PC-3 (cell line): ENCODE data around the gene DTD1. TPM values are rescaled to one million over a fixed set of nuclear protein-coding genes. Genes with fewer than 3 reads are reported as not detected.

ENCODE experiments used
- ATAC-seq: fragments of 200-7000 bp; cut with Tn5 transposase; 2 replicates; pipeline ENCODE4 v1.9.1; 2020; ENCODE audit warnings: mild to moderate bottlenecking, moderate library complexity
- BruUV-seq: library from RNA; stranded (reverse); fragments of 400-500 nt; replicated peaks from 2 replicates; lab custom pipeline; 2021; lab: Mats Ljungman, UMichigan
- CTCF ChIA-PET: fragments of 300-600 bp; sonication (Branson Sonifier 250); formaldehyde crosslinking; loops from one replicate; lab custom pipeline; 2022; ENCODE audit warnings: antibody characterized with exemption; lab: Charles Lee
- POLR2A ChIA-PET: fragments of 300-600 bp; sonication (Branson Sonifier 250); formaldehyde crosslinking; loops from one replicate; lab custom pipeline; 2022; ENCODE audit warnings: antibody characterized with exemption; ENCODE audit not compliant: unreplicated experiment; lab: Charles Lee
- DNase-seq: peaks from one replicate; pipeline ENCODE4 v3.0.0-alpha.2; 2015
- H2AFZ ChIP-seq: fragments of 300-600 bp; sonication (generic); 2 replicates; pipeline ENCODE4 v1.6.0; 2016; ENCODE audit warnings: antibody characterized with exemption, low read length
- H3F3A ChIP-seq: fragments of 300-600 bp; sonication (generic); one replicate; pipeline ENCODE4 v1.6.0; 2017; ENCODE audit warnings: antibody characterized with exemption, low read length, control low read depth, mild to moderate bottlenecking; ENCODE audit not compliant: unreplicated experiment
- H3K27ac ChIP-seq: fragments of 300-600 bp; sonication (generic); 2 replicates; pipeline ENCODE4 v1.5.1; 2016; ENCODE audit warnings: mild to moderate bottlenecking, low read length
- H3K27me3 ChIP-seq: fragments of 300-600 bp; sonication (generic); 2 replicates; pipeline ENCODE4 v1.6.1; 2016; ENCODE audit warnings: low read length, mixed read lengths
- H3K36me3 ChIP-seq: fragments of 300-600 bp; sonication (generic); 2 replicates; pipeline ENCODE4 v1.6.1; 2016; ENCODE audit warnings: low read depth, mixed run types, low read length, mixed read lengths
- H3K4me1 ChIP-seq: fragments of 300-600 bp; sonication (generic); 2 replicates; pipeline ENCODE4 v1.5.1; 2016; ENCODE audit warnings: low read length; ENCODE audit not compliant: insufficient read depth
- H3K4me2 ChIP-seq: fragments of 300-600 bp; sonication (generic); 2 replicates; pipeline ENCODE4 v1.6.0; 2016; ENCODE audit warnings: low read length
- H3K4me3 ChIP-seq: fragments of 300-600 bp; sonication (generic); 2 replicates; pipeline ENCODE4 v1.5.1; 2016; ENCODE audit warnings: mild to moderate bottlenecking, low read length, mixed read lengths
- H3K79me2 ChIP-seq: fragments of 300-600 bp; sonication (generic); 2 replicates; pipeline ENCODE4 v1.6.1; 2017; ENCODE audit warnings: low read length, mixed read lengths
- H3K9ac ChIP-seq: fragments of 300-600 bp; sonication (generic); 2 replicates; pipeline ENCODE4 v1.6.0; 2016; ENCODE audit warnings: mild to moderate bottlenecking, low read length
- H3K9me2 ChIP-seq: fragments of 300-600 bp; sonication (generic); replicated peaks from 2 replicates; pipeline ENCODE4 v1.6.1; 2016; ENCODE audit warnings: mixed run types, low read length, mixed read lengths
- H3K9me3 ChIP-seq: fragments of 300-600 bp; sonication (generic); 2 replicates; pipeline ENCODE4 v1.6.1; 2016; ENCODE audit warnings: low read length, mixed read lengths
- H4K20me1 ChIP-seq: fragments of 300-600 bp; sonication (generic); 2 replicates; pipeline ENCODE4 v1.6.1; 2016; ENCODE audit warnings: low read length, mixed read lengths
- CTCF ChIP-seq: fragments of 300-600 bp; sonication (generic); conservative IDR thresholded peaks from 2 replicates; pipeline ENCODE4 v1.5.1; 2017; ENCODE audit warnings: antibody characterized with exemption, low read depth, mild to moderate bottlenecking, low read length
- EZH2 ChIP-seq: fragments of 300-600 bp; sonication (generic); IDR thresholded peaks from one replicate; pipeline ENCODE4 v1.6.1; 2017; ENCODE audit warnings: antibody characterized with exemption, mild to moderate bottlenecking, low read length; ENCODE audit not compliant: unreplicated experiment
- EZH2phosphoT487 ChIP-seq: fragments of 300-600 bp; sonication (generic); IDR thresholded peaks from 2 replicates; pipeline ENCODE4 v1.6.1; 2018; ENCODE audit warnings: mild to moderate bottlenecking, antibody characterized with exemption, low read length, borderline replicate concordance
- intact Hi-C: fragments of 100-400 bp; cut with micrococcal nuclease; formaldehyde crosslinking; loops from 2 replicates; pipeline ENCODE4 v1.9.0; 2023
- total RNA-seq: library from RNA; depleted of rRNA; stranded (reverse); fragments of >200 nt; gene quantifications from 2 replicates; pipeline ENCODE4 v1.2.3, GENCODE V29; 2014

DTD1 gene
- total RNA-seq, 1 experiment from 2014 or later: 124 TPM

GRCh38 chr20:18672834-18673233 lies 85.0 kb downstream of the DTD1 start:
- no peaks in the 10 kb centered on the region for H4K20me1 ChIP-seq
- CTCF ChIA-PET: no interaction called here
- TF ChIP-seq CTCF: no peak
- TF ChIP-seq EZH2: no peak
- no peak for TF ChIP-seq EZH2phosphoT487
- no peaks in the 10 kb centered on the region for H3K4me1 ChIP-seq
- no peaks in the 10 kb centered on the region for H3F3A ChIP-seq
- BruUV-seq: no TSS peak
- no peaks in the 10 kb centered on the region for H3K27me3 ChIP-seq
- intact Hi-C loops: no loop called here
- no peaks in the 10 kb centered on the region for H3K79me2 ChIP-seq
- ATAC-seq (no peak), DNase-seq (no peak)
- no peaks in the 10 kb centered on the region for H3K36me3 ChIP-seq
- H2AFZ ChIP-seq: no peak overlapping the region
- H3K9me2 ChIP-seq: no peaks in the 10 kb centered on the region
- H3K9me3 ChIP-seq: no peaks in the 10 kb centered on the region
- H3K4me3 ChIP-seq: no peak overlapping the region
- no peak overlapping the region for H3K9ac ChIP-seq
- no peak overlapping the region for H3K27ac ChIP-seq
- POLR2A ChIA-PET: no interaction called here
- no peak overlapping the region for H3K4me2 ChIP-seq

DNA sequence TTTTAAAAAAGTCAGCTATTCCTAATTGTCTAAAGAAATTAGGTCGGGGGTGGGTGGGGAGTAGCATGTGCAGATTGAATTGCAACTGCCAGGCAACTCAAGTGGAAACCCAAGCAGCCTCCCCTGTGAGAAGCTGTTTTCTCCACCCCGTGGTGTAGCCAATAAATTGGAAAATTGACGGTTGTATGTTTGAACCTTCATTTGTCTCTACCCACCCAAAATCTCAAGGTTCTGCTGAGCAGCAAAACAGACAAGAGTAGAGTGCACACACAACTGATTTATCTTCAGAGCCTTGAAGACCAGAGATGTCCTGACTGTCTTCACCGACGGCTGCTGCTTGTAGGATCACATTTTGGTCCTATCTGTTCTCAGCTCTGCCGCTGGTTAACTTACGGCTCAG lies 88.5 kb downstream of the DTD1 start:
- no peak overlapping the region for H3K27ac ChIP-seq
- no peak overlapping the region for H2AFZ ChIP-seq
- no peaks in the 10 kb centered on the region for H3K9me3 ChIP-seq
- no peaks in the 10 kb centered on the region for H3K4me1 ChIP-seq
- H3F3A ChIP-seq: no peaks in the 10 kb centered on the region
- ChIA-PET POLR2A (no interaction called here), CTCF (no interaction called here)
- DNase-seq (no peak), ATAC-seq (no peak)
- H3K36me3 ChIP-seq: no peaks in the 10 kb centered on the region
- H3K4me2 ChIP-seq: no peak overlapping the region
- no peaks in the 10 kb centered on the region for H3K79me2 ChIP-seq
- BruUV-seq: no TSS peak
- intact Hi-C loops: no loop called here
- no peak overlapping the region for H3K4me3 ChIP-seq
- H4K20me1 ChIP-seq: no peaks in the 10 kb centered on the region
- H3K9ac ChIP-seq: no peak overlapping the region
- no peaks in the 10 kb centered on the region for H3K27me3 ChIP-seq
- no peaks in the 10 kb centered on the region for H3K9me2 ChIP-seq
- TF ChIP-seq CTCF (no peak), EZH2 (no peak), EZH2phosphoT487 (no peak)

GRCh38 chr20:18677126-18677525 lies 89.3 kb downstream of the DTD1 start:
- no peak overlapping the region for H3K27ac ChIP-seq
- no peaks in the 10 kb centered on the region for H3K4me1 ChIP-seq
- ChIA-PET POLR2A (no interaction called here), CTCF (no interaction called here)
- no peak overlapping the region for H2AFZ ChIP-seq
- BruUV-seq: no TSS peak
- no peaks in the 10 kb centered on the region for H4K20me1 ChIP-seq
- no peaks in the 10 kb centered on the region for H3K36me3 ChIP-seq
- no peak for DNase-seq
- H3K27me3 ChIP-seq: no peaks in the 10 kb centered on the region
- no peaks in the 10 kb centered on the region for H3K9me3 ChIP-seq
- H3K9ac ChIP-seq: no peak overlapping the region
- no peak overlapping the region for H3K4me2 ChIP-seq
- no peak overlapping the region for H3K4me3 ChIP-seq
- no peak for TF ChIP-seq EZH2phosphoT487
- no peak for TF ChIP-seq CTCF
- no peak for TF ChIP-seq EZH2
- H3K79me2 ChIP-seq: no peaks in the 10 kb centered on the region
- ATAC-seq: no peak
- H3K9me2 ChIP-seq: no peaks in the 10 kb centered on the region
- intact Hi-C loops: no loop called here
- H3F3A ChIP-seq: no peaks in the 10 kb centered on the region
